Measurements from ENCODE around the gene REN.

DNA sequence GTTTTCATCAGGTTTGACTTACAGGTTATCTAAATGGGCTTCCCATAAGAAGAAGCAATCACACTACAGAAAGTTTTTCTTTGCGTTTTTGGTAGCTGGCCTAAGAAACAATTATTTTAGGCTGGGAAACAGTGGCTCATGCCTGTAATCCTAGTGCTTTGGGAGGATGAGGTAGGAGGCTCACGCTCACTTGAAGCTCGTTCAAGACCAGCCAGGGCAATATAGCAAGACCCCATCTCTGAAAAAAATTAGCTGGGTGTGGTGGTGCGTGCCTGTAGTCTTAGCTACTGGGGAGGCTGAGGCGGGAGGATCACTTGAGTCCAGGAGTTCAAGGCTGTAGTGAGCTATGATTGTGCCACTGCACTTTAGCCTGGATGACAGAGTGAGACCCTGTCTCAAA lies 1.6 kb upstream of the REN start:
- TF ChIP-seq CTCF (conservative IDR thresholded peaks at IDR 0.05; ENCODE audit: low read length) = no peak
- no peak for TF ChIP-seq EZH2phosphoT487 (IDR thresholded peaks at IDR 0.05; ENCODE audit: borderline replicate concordance)

All from Loucy (cell line).